H1 (cell line): ENCODE data around the gene CPLX1. TPM values are rescaled to one million over a fixed set of nuclear protein-coding genes. Genes with fewer than 3 reads are reported as not detected.

Source experiments
- CTCF ChIA-PET: fragments of 300-600 bp; sonication (Branson Sonifier 250); formaldehyde crosslinking; loops from one replicate; lab custom pipeline; 2021; ENCODE audit not compliant: partially characterized antibody; lab: Charles Lee
- POLR2A ChIA-PET: fragments of 300-600 bp; sonication (Branson Sonifier 250); formaldehyde crosslinking; loops from one replicate; lab custom pipeline; 2021; ENCODE audit warnings: inconsistent platforms; ENCODE audit not compliant: partially characterized antibody; lab: Charles Lee
- DNase-seq, 2 experiments: peaks; one replicate each; pipeline versions ENCODE4 v3.0.0 to v3.0.0-alpha.2; 2010 to 2022; ENCODE audit warnings: low spot score in 2 of 2, low read depth in 1 of 2, mixed read lengths in 1 of 2
- FAIRE-seq: peaks from 2 replicates; lab custom pipeline; 2011; peaks lifted over from hg19 to GRCh38; lab: Jason Lieb, UNC
- H2AFZ ChIP-seq: 2 replicates; pipeline ENCODE4 v1.8.1; 2012; ENCODE audit warnings: low read length, inconsistent platforms
- H2AK5ac ChIP-seq: 2 replicates; pipeline ENCODE4 v1.6.1; 2013; ENCODE audit warnings: low read depth, low read length
- H2BK120ac ChIP-seq: replicated peaks from 2 replicates; pipeline ENCODE3; 2013; ENCODE audit warnings: low read depth, low read length, inconsistent platforms
- H2BK12ac ChIP-seq: 2 replicates; pipeline ENCODE4 v1.6.1; 2013; ENCODE audit warnings: low read depth, low read length
- H2BK15ac ChIP-seq: 2 replicates; pipeline ENCODE4 v1.6.1; 2013; ENCODE audit warnings: low read length
- H2BK20ac ChIP-seq: 2 replicates; pipeline ENCODE4 v1.6.1; 2013; ENCODE audit warnings: low read length
- H2BK5ac ChIP-seq: 2 replicates; pipeline ENCODE4 v1.6.1; 2013; ENCODE audit warnings: low read depth, low read length
- H3K14ac ChIP-seq: 2 replicates; pipeline ENCODE4 v1.6.1; 2013; ENCODE audit warnings: inconsistent platforms; ENCODE audit not compliant: insufficient read length
- H3K18ac ChIP-seq: 2 replicates; pipeline ENCODE4 v1.6.1; 2013; ENCODE audit warnings: low read length; ENCODE audit errors: extremely low read depth
- H3K23ac ChIP-seq: 2 replicates; pipeline ENCODE4 v1.6.1; 2013; ENCODE audit warnings: inconsistent platforms; ENCODE audit not compliant: insufficient read length
- H3K23me2 ChIP-seq: 2 replicates; pipeline ENCODE4 v1.6.1; 2013; ENCODE audit warnings: low read depth, low read length
- H3K27ac ChIP-seq: 2 replicates; pipeline ENCODE4 v1.6.1; 2011; ENCODE audit warnings: low read depth, low read length, inconsistent platforms
- H3K27me3 ChIP-seq, 4 experiments: replicated peaks in 1 of 4; 1 replicate in 1 of 4; 2 replicates in 3 of 4; pipeline versions ENCODE4 v1.6.1 to v1.8.1; 2011 to 2013; ENCODE audit warnings: low read length in 3 of 4, mild to moderate bottlenecking in 3 of 4, inconsistent platforms in 2 of 4, mixed read lengths in 2 of 4, moderate library complexity in 1 of 4; ENCODE audit not compliant: control insufficient read depth in 3 of 4, insufficient read depth in 3 of 4; ENCODE audit errors: extremely low read depth in 1 of 4
- H3K36me3 ChIP-seq, 4 experiments: 2 replicates each; pipeline versions ENCODE4 v1.6.1 to v1.8.1; 2011 to 2013; ENCODE audit warnings: mild to moderate bottlenecking in 4 of 4, low read length in 3 of 4, moderate library complexity in 2 of 4, control low read depth in 1 of 4, inconsistent platforms in 1 of 4; ENCODE audit not compliant: insufficient read depth in 4 of 4, control insufficient read depth in 2 of 4
- H3K4ac ChIP-seq: replicated peaks from 2 replicates; pipeline ENCODE3; 2013; ENCODE audit warnings: low read length, low read depth, mixed read lengths, inconsistent platforms; ENCODE audit not compliant: insufficient read length
- H3K4me1 ChIP-seq, 4 experiments: replicated peaks in 1 of 4; 1 replicate in 1 of 4; 2 replicates in 3 of 4; pipeline versions ENCODE4 v1.6.1 to v1.8.1; 2011 to 2013; ENCODE audit warnings: low read length in 3 of 4, inconsistent platforms in 2 of 4, mixed read lengths in 1 of 4; ENCODE audit not compliant: insufficient read depth in 4 of 4, control insufficient read depth in 3 of 4
- H3K4me2 ChIP-seq, 2 experiments: 2 replicates each; pipeline versions ENCODE4 v1.6.1 to v1.8.1; 2011 to 2013; ENCODE audit warnings: low read depth in 2 of 2, low read length in 2 of 2, control low read depth in 1 of 2, inconsistent platforms in 1 of 2, mild to moderate bottlenecking in 1 of 2; ENCODE audit not compliant: insufficient read depth in 1 of 2
- H3K4me3 ChIP-seq, 4 experiments: fragments of 200-600, 300-600 bp in 1 of 4; sonication (generic), shearing (Covaris generic), sonication (Bioruptor Twin) in 1 of 4; 2 replicates each; pipeline versions ENCODE4 v1.5.1 to v1.8.1; 2011 to 2016; ENCODE audit warnings: low read length in 4 of 4, low read depth in 3 of 4, control low read depth in 2 of 4, inconsistent platforms in 2 of 4, mild to moderate bottlenecking in 2 of 4, mixed read lengths in 1 of 4, moderate library complexity in 1 of 4; ENCODE audit not compliant: insufficient read depth in 2 of 4; ENCODE audit errors: extremely low read depth in 1 of 4
- H3K56ac ChIP-seq: replicated peaks from 2 replicates; pipeline ENCODE3; 2013; ENCODE audit warnings: low read depth, mild to moderate bottlenecking, mixed read lengths, low read length, inconsistent platforms; ENCODE audit not compliant: insufficient read length
- H3K79me1 ChIP-seq: 2 replicates; pipeline ENCODE4 v1.6.1; 2013; ENCODE audit warnings: low read depth, low read length, control low read depth
- H3K79me2 ChIP-seq, 2 experiments: 2 replicates each; pipeline versions ENCODE4 v1.6.1 to v1.8.1; 2012 to 2013; ENCODE audit warnings: low read length in 2 of 2, mild to moderate bottlenecking in 2 of 2, inconsistent platforms in 1 of 2; ENCODE audit not compliant: insufficient read depth in 2 of 2, control insufficient read depth in 1 of 2
- H3K9ac ChIP-seq, 4 experiments: replicated peaks in 1 of 4; 1 replicate in 1 of 4; 2 replicates in 3 of 4; pipeline versions ENCODE4 v1.6.1 to v1.8.1; 2011 to 2013; ENCODE audit warnings: low read depth in 3 of 4, low read length in 3 of 4, control low read depth in 2 of 4, mild to moderate bottlenecking in 2 of 4, moderate library complexity in 2 of 4, inconsistent platforms in 1 of 4; ENCODE audit errors: extremely low read depth in 1 of 4
- H3K9me3 ChIP-seq, 2 experiments: 2 replicates each; pipeline versions ENCODE4 v1.6.1 to v1.8.1; 2012 to 2013; ENCODE audit warnings: mild to moderate bottlenecking in 2 of 2, moderate library complexity in 2 of 2, control low read depth in 1 of 2, inconsistent platforms in 1 of 2, low read depth in 1 of 2, low read length in 1 of 2, mixed read lengths in 1 of 2; ENCODE audit not compliant: insufficient read depth in 2 of 2
- H4K20me1 ChIP-seq, 2 experiments: replicated peaks in 1 of 2; 2 replicates each; pipeline versions ENCODE3 to v1.8.1; 2011 to 2013; ENCODE audit warnings: inconsistent platforms in 2 of 2, low read length in 2 of 2, mild to moderate bottlenecking in 1 of 2; ENCODE audit not compliant: insufficient read depth in 2 of 2, control insufficient read depth in 1 of 2
- H4K5ac ChIP-seq: 2 replicates; pipeline ENCODE4 v1.6.1; 2013; ENCODE audit warnings: low read length, low read depth, mixed read lengths, inconsistent platforms; ENCODE audit not compliant: insufficient read length
- H4K8ac ChIP-seq: 2 replicates; pipeline ENCODE4 v1.8.0; 2013; ENCODE audit warnings: mild to moderate bottlenecking, moderate library complexity, low read length, inconsistent platforms; ENCODE audit not compliant: insufficient read depth; ENCODE audit errors: extremely low read depth
- H4K91ac ChIP-seq: replicated peaks from 2 replicates; pipeline ENCODE3; 2013; ENCODE audit warnings: low read length, mixed read lengths, inconsistent platforms; ENCODE audit not compliant: insufficient read length
- CREB1 ChIP-seq: IDR thresholded peaks from 2 replicates; pipeline ENCODE4 v1.6.1; 2012; ENCODE audit warnings: inconsistent platforms
- EGR1 ChIP-seq: IDR thresholded peaks from 2 replicates; pipeline ENCODE4 v1.6.1; 2011; ENCODE audit warnings: low read depth, low read length, borderline replicate concordance
- GABPA ChIP-seq: IDR thresholded peaks from 2 replicates; pipeline ENCODE4 v1.6.1; 2011; ENCODE audit warnings: mild to moderate bottlenecking, low read length, moderate library complexity, borderline replicate concordance; ENCODE audit not compliant: insufficient read depth
- JUN ChIP-seq: IDR thresholded peaks from 2 replicates; pipeline ENCODE4 v1.6.1; 2011; ENCODE audit warnings: low read depth, mild to moderate bottlenecking, improper control_type of control experiment, low read length
- POLR2A ChIP-seq, 2 experiments: IDR thresholded peaks; 1 replicate in 1 of 2; 2 replicates in 1 of 2; pipeline ENCODE4 v1.6.1; 2011; ENCODE audit warnings: low read depth in 2 of 2, low read length in 2 of 2, mild to moderate bottlenecking in 2 of 2; ENCODE audit errors: control extremely low read depth in 1 of 2
- RBBP5 ChIP-seq: IDR thresholded peaks from 2 replicates; pipeline ENCODE4 v1.7.1; 2012; ENCODE audit warnings: low read depth, mild to moderate bottlenecking, inconsistent platforms, low read length, moderate library complexity, borderline replicate concordance
- SIN3A ChIP-seq, 2 experiments: IDR thresholded peaks in 1 of 2; conservative IDR thresholded peaks in 1 of 2; 2 replicates each; pipeline ENCODE4 v1.6.1; 2011 to 2012; ENCODE audit warnings: low read length in 2 of 2, improper control_type of control experiment in 1 of 2, low read depth in 1 of 2, mild to moderate bottlenecking in 1 of 2
- SP1 ChIP-seq: IDR thresholded peaks from 2 replicates; pipeline ENCODE4 v1.6.1; 2011; ENCODE audit warnings: low read depth, low read length
- SP4 ChIP-seq: IDR thresholded peaks from 2 replicates; pipeline ENCODE4 v1.6.1; 2012; ENCODE audit warnings: low read length, inconsistent platforms
- TBP ChIP-seq: IDR thresholded peaks from 2 replicates; pipeline ENCODE4 v1.6.1; 2011; ENCODE audit warnings: low read depth, low read length, improper control_type of control experiment
- WGBS, 2 experiments: shearing (Covaris generic) in 1 of 2; methylation state at CpG; one replicate each; pipeline versions ENCODE4 v1.1.6 to v1.1.7; 2013 to 2015; ENCODE audit warnings: low lambda C conversion rate in 2 of 2, mixed read lengths in 2 of 2, inconsistent platforms in 1 of 2, low coverage in 1 of 2, missing lambda C conversion rate in 1 of 2; ENCODE audit not compliant: insufficient replicate concordance in 2 of 2, insufficient coverage in 1 of 2, insufficient read length in 1 of 2; ENCODE audit errors: extremely low coverage in 1 of 2, missing lambda C conversion rate in 1 of 2; 5-methylcytosine and 5-hydroxymethylcytosine counted together
- polyA plus RNA-seq, 7 experiments: library from polyadenylated mRNA; depleted of rRNA in 3 of 7; stranded (reverse) in 5 of 7; unstranded in 2 of 7; fragments of >200 nt in 5 of 7; fragments of 200-250 nt in 2 of 7; gene quantifications; 1 replicate in 5 of 7; 2 replicates in 1 of 7; 4 replicates in 1 of 7; pipeline versions ENCODE4 v1.2.1 to v1.2.3, GENCODE V29; 2011 to 2013; ENCODE audit warnings: missing spikeins in 2 of 7, mixed read lengths in 2 of 7
- total RNA-seq: library from RNA; stranded (reverse); fragmentation: NEBNext Ultra II Directional; extraction: Animal tissue kit (Norgen Biotek cat#: 25700); gene quantifications from 2 replicates; pipeline ENCODE4 v1.2.1, GENCODE V29; 2021
- TF ChIP-seq, protein P1 (sequence below): IDR thresholded peaks from 2 replicates; pipeline ENCODE4 v1.6.1; 2012; ENCODE audit warnings: low read length, inconsistent platforms
- TF ChIP-seq, protein P2 (sequence below): IDR thresholded peaks from 2 replicates; pipeline ENCODE4 v1.6.1; 2012; ENCODE audit warnings: inconsistent platforms
- TF ChIP-seq, protein P3 (sequence below): IDR thresholded peaks from 2 replicates; pipeline ENCODE4 v1.6.1; 2012; ENCODE audit warnings: inconsistent platforms

The CPLX1 gene
- total and polyA plus RNA-seq, 2 of the 8 experiments (the other 6 are each of a cell fraction or from before 2014, with no cell fraction given): 0.32 to 0.56 TPM

DNA sequence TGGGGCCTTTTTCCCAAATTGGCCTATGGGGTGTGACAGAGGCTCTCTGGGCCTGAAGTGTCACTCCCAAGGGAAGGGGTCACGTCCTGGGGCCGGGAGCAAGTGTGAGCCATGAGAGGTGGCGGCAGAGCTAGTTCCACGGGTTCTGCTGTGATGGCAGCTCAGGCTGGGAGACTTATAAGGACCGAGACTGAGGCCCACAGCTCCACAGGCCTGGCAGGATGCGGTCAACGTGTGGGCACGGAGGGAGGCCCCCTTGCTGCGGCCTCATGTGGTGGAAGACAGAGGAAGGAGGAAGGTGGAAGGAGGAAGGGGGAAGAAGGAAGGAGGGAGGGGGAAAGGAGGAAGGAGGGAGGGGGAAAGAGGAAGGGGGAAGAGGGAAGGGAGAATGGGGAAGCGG, 7.2 kb upstream of the CPLX1 start:
- Histone ChIP-seq H2AK5ac (no peak overlapping the region), H4K5ac (no peak overlapping the region), H2BK120ac (no peak overlapping the region), H4K8ac (no peak overlapping the region), H3K27ac (no peak overlapping the region), H2BK5ac (no peak overlapping the region), H3K14ac (no peak overlapping the region), H3K79me2 (no peaks in the 10 kb centered on the region), H3K36me3 (no peaks in the 10 kb centered on the region), H3K4ac (no peak overlapping the region), H3K18ac (no peak overlapping the region), H4K20me1 (peaks cover 1 to 5% of the 10 kb centered on the region in 2 experiments), H4K91ac (no peak overlapping the region), H3K23ac (no peak overlapping the region), H2AFZ (no peak overlapping the region), H3K4me1 (no peaks in the 10 kb centered on the region), H2BK20ac (no peak overlapping the region), H2BK12ac (no peak overlapping the region), H3K79me1 (no peaks in the 10 kb centered on the region), H3K27me3 (peaks cover 2 to 10% (median 5%) of the 10 kb centered on the region in 4 experiments; a peak in 6 of 7 replicates), H3K56ac (no peak overlapping the region), H3K9ac (no peak overlapping the region), H3K4me2 (no peak overlapping the region), H2BK15ac (no peak overlapping the region), H3K23me2 (no peaks in the 10 kb centered on the region), H3K4me3 (no peak overlapping the region), H3K9me3 (peaks cover 6 to 8% of the 10 kb centered on the region in 2 experiments; a peak in 1 of 4 replicates)
- no peak for DNase-seq
- ChIA-PET POLR2A (no interaction called here), CTCF (interaction anchor here (0.5 to 1.3 kb wide), 4 partner anchors 14 to 93 kb away, joined by 3 read pairs; no protein-coding TSS in a partner anchor)
- no peak for FAIRE-seq
- 89% methylated on average over 9 of the region's 10 CpGs; no CpG with 5 or more reads in 1 of the 2 experiments for WGBS, 2 experiments
- TF ChIP-seq, protein P1, sequence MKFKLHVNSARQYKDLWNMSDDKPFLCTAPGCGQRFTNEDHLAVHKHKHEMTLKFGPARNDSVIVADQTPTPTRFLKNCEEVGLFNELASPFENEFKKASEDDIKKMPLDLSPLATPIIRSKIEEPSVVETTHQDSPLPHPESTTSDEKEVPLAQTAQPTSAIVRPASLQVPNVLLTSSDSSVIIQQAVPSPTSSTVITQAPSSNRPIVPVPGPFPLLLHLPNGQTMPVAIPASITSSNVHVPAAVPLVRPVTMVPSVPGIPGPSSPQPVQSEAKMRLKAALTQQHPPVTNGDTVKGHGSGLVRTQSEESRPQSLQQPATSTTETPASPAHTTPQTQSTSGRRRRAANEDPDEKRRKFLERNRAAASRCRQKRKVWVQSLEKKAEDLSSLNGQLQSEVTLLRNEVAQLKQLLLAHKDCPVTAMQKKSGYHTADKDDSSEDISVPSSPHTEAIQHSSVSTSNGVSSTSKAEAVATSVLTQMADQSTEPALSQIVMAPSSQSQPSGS: no peak
- no peak for TF ChIP-seq GABPA
- TF ChIP-seq, protein P2, sequence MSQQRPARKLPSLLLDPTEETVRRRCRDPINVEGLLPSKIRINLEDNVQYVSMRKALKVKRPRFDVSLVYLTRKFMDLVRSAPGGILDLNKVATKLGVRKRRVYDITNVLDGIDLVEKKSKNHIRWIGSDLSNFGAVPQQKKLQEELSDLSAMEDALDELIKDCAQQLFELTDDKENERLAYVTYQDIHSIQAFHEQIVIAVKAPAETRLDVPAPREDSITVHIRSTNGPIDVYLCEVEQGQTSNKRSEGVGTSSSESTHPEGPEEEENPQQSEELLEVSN: no peak
- no peak for TF ChIP-seq CREB1
- no peak for TF ChIP-seq RBBP5
- TF ChIP-seq POLR2A (IDR thresholded peaks at IDR 0.05; ENCODE audit: control extremely low read depth in 1 of 2, low read depth in 2 of 2, low read length in 2 of 2): no peak
- no peak for TF ChIP-seq SIN3A (conservative IDR thresholded peaks at IDR 0.05 in 1 of 2, IDR thresholded peaks at IDR 0.05 in 1 of 2; ENCODE audit: low read depth in 1 of 2, low read length in 2 of 2)
- no peak for TF ChIP-seq EGR1
- TF ChIP-seq, protein P3, sequence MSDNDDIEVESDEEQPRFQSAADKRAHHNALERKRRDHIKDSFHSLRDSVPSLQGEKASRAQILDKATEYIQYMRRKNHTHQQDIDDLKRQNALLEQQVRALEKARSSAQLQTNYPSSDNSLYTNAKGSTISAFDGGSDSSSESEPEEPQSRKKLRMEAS: no peak
- TF ChIP-seq TBP: no peak
- no peak for TF ChIP-seq SP4
- no peak for TF ChIP-seq JUN
- no peak for TF ChIP-seq SP1
